Right lobe of liver (tissue), 4 donors: ENCODE results near the gene MARK2.

Experiments used
- CTCF ChIP-seq, 4 donors: fragments of 200-600 bp in 3 of 4; fragments of 450-650 bp in 1 of 4; IDR thresholded peaks; one replicate each; pipeline versions ENCODE4 v1.5.1 to v1.8.0; 2016 to 2022; ENCODE audit warnings: antibody characterized with exemption in 4 of 4, mild to moderate bottlenecking in 2 of 4
- POLR2A ChIP-seq: fragments of 450-650 bp; IDR thresholded peaks from one replicate; pipeline ENCODE4 v1.6.1; 2017; ENCODE audit warnings: antibody characterized with exemption, mild to moderate bottlenecking
- donor health status: DM: no; HTN: no; CAD: no.
- donor health status: DM: no; HTN: no; CAD: no.
- donor health status: DM: no; HTN: yes; CAD: no.

- TF ChIP-seq CTCF (IDR thresholded peaks at IDR 0.05) (no peak), POLR2A (no peak)
Observed at GRCh38 chr11:63912678-63913077, 73.8 kb downstream of the MARK2 start.
